Smooth muscle cell (in vitro differentiated cells): ENCODE results near the gene PDE8B. TPM values are rescaled to one million over a fixed set of nuclear protein-coding genes. Genes with fewer than 3 reads are reported as not detected.
A peak's percentile ranks its signal among the peaks of the same experiment; 100 is the strongest.

ENCODE experiments used
- DNase-seq: peaks from one replicate; lab custom pipeline; 2025; ENCODE audit not compliant: unreplicated experiment; lab: John Stamatoyannopoulos, UW
- H2AFZ ChIP-seq: fragments of 200-600 bp; sonication (generic); 2 replicates; pipeline ENCODE4 v1.6.0; 2016; ENCODE audit warnings: antibody characterized with exemption, low read depth, mild to moderate bottlenecking
- H3F3A ChIP-seq: fragments of 200-600 bp; sonication (generic); 2 replicates; pipeline ENCODE4 v1.6.0; 2017; ENCODE audit warnings: antibody characterized with exemption, low read depth
- H3K27ac ChIP-seq: fragments of 200-600 bp; sonication (generic); 2 replicates; pipeline ENCODE4 v1.5.1; 2016; ENCODE audit warnings: low read depth, mild to moderate bottlenecking
- H3K27me3 ChIP-seq: fragments of 200-600 bp; sonication (generic); 2 replicates; pipeline ENCODE4 v1.6.1; 2016; ENCODE audit warnings: low read depth, mild to moderate bottlenecking
- H3K36me3 ChIP-seq: fragments of 200-600 bp; sonication (generic); 2 replicates; pipeline ENCODE4 v1.5.1; 2016; ENCODE audit warnings: low read depth
- H3K4me1 ChIP-seq: fragments of 200-600 bp; sonication (generic); 2 replicates; pipeline ENCODE4 v1.5.1; 2016; ENCODE audit warnings: low read depth
- H3K4me2 ChIP-seq: fragments of 200-600 bp; sonication (generic); 2 replicates; pipeline ENCODE4 v1.6.0; 2016; ENCODE audit warnings: mild to moderate bottlenecking
- H3K4me3 ChIP-seq: fragments of 200-600 bp; sonication (generic); 2 replicates; pipeline ENCODE4 v1.5.1; 2016; ENCODE audit warnings: mild to moderate bottlenecking
- H3K79me2 ChIP-seq: fragments of 200-600 bp; sonication (generic); 2 replicates; pipeline ENCODE4 v1.6.0; 2016; ENCODE audit warnings: low read depth, mild to moderate bottlenecking
- H3K9ac ChIP-seq: fragments of 200-600 bp; sonication (generic); 2 replicates; pipeline ENCODE4 v1.6.0; 2016; ENCODE audit warnings: low read depth
- H3K9me3 ChIP-seq: fragments of 200-600 bp; sonication (generic); replicated peaks from 2 replicates; pipeline ENCODE4 v1.5.1; 2016; ENCODE audit warnings: low read depth
- H4K20me1 ChIP-seq: fragments of 200-600 bp; sonication (generic); 2 replicates; pipeline ENCODE4 v1.6.0; 2016; ENCODE audit warnings: low read depth
- WGBS: methylation state at CpG from one replicate; pipeline ENCODE4 v1.1.7; 2016; ENCODE audit warnings: low lambda C conversion rate; 5-methylcytosine and 5-hydroxymethylcytosine counted together
- polyA plus RNA-seq: library from polyadenylated mRNA; unstranded; fragments of >200 nt; fragmentation: Nextera tagmentation; extraction: Ambion mirVana; gene quantifications from 2 replicates; pipeline ENCODE4 v1.2.1, GENCODE V29; 2016
- total RNA-seq: library from RNA; depleted of rRNA; stranded (reverse); fragments of >200 nt; gene quantifications from 2 replicates; pipeline ENCODE4 v1.2.3, GENCODE V29; 2014
- TF ChIP-seq, protein P1 (sequence below): fragments of 200-600 bp; sonication (generic); IDR thresholded peaks from 2 replicates; pipeline ENCODE4 v1.5.1; 2017; ENCODE audit warnings: borderline replicate concordance, mild to moderate bottlenecking, antibody characterized with exemption; ENCODE audit not compliant: insufficient read depth, poor library complexity, severe bottlenecking

Gene PDE8B
- total and polyA plus RNA-seq, 2 experiments from 2014 or later = 0.13 to 0.18 TPM

DNA sequence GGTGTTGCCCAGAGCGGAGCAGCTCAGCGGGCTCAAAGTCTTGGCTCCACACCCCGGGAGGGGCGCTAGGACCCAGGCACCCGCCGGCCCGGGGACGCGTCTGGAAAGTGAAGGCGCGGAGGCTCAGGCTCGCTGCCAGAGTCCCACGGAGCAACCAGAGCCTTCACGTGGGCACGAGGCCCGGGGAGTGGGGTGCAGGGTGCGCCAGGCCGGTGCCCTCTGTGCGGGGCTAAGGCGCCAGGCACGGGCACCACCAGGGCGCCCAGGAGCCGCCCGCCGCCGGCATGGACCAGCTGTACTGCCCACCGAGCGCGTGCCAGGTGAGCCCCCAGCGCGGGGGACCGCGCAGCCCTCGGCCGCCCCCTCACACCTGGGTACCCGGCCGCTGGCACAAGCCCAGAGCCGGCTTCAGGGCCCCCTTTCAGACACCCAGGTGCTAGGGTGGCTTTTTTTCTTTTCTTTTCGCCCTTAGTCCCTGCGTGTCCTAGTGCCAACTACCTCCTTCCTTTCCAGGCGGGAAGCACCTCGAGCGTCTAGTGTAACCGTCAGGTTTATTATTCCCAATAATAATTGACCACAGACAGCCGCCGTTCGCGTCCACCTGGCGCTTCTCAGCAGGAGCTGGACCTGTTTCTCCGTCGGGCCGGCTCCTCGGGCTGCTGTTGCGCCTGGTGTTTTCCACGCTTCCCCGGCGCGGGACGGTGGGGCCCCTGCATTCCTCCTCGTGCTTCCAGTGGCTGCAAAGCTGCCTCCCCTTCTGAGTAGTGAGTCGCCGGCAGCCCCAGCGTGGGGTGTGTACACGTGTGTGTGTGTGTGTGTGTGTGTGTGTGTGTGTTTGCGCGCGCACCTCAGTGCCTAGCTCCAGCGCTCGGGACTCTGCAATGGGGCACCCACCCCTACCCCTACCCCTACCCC is 30.1 kb upstream of the PDE8B start:
- Histone ChIP-seq H3F3A (no peaks in the 10 kb centered on the region), H3K9me3 (no peaks in the 10 kb centered on the region), H3K27me3 (peaks cover 55% of the 10 kb centered on the region), H3K4me3 (peak overlapping the region; percentile 45), H3K4me1 (peaks cover 7% of the 10 kb centered on the region), H4K20me1 (no peaks in the 10 kb centered on the region), H3K36me3 (no peaks in the 10 kb centered on the region), H3K79me2 (no peaks in the 10 kb centered on the region), H3K27ac (no peak overlapping the region), H2AFZ (peak overlapping the region; percentile 58), H3K4me2 (peak overlapping the region; percentile 98), H3K9ac (no peak overlapping the region)
- 3% methylated on average over 67 of the region's 69 CpGs for WGBS
- TF ChIP-seq, protein P1, sequence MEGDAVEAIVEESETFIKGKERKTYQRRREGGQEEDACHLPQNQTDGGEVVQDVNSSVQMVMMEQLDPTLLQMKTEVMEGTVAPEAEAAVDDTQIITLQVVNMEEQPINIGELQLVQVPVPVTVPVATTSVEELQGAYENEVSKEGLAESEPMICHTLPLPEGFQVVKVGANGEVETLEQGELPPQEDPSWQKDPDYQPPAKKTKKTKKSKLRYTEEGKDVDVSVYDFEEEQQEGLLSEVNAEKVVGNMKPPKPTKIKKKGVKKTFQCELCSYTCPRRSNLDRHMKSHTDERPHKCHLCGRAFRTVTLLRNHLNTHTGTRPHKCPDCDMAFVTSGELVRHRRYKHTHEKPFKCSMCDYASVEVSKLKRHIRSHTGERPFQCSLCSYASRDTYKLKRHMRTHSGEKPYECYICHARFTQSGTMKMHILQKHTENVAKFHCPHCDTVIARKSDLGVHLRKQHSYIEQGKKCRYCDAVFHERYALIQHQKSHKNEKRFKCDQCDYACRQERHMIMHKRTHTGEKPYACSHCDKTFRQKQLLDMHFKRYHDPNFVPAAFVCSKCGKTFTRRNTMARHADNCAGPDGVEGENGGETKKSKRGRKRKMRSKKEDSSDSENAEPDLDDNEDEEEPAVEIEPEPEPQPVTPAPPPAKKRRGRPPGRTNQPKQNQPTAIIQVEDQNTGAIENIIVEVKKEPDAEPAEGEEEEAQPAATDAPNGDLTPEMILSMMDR = no peak
- no peak for DNase-seq

DNA sequence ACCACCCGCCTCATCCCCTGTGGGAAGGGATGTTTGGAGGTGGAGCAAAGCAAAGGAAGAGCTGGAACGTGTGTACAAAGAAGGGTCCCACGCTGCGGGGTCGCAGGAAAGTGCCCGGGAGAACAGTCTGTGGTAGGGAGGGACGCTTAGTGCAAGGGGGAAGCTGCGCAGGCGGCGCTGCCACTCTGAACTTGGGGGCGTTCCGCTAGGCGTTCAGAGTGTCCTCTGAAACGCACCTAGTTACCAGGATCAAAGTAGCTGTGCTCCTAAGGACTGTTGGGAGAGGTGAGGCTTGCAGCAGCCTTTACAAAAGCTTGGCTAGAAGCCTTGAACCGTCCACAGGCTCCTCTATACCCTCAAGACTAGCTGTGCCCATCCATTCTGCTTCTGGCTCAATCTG is 29.3 kb upstream of the PDE8B start:
- H3K4me2 ChIP-seq = peak overlapping the region; percentile 98
- no peak for DNase-seq

DNA sequence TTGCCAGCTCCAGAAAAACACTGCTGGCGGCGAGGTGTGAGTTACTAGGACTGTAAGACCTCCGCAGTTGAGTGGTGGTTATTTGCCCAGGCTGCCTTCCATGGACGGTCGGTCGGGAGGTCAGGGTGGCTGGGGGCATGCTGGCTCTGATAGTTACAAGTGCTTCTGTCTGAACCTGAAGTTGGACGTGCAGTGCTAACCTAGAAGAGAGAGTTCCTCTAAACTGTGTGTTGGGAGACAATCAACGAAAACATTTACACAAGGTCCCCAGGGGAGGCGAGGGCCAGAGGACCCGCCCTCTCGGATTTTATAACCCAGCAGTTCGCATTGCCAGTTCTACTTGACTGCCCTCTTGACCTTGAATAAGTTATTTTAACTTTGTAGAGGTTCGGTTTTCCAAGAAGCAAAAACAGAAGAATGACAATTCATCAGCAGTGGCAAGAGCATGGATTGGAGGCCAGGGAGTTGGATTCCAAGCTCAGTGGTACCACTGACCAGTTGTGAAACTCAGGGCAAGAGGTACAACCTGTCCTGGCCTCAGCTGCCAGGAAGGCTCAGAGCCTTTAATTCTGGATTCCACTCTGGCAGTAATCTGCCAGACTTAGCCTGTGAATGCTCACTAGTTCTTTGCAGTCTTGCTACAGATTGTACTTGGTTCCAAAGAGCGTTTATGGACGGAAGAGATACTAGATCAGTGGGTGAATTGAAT is 28.7 kb upstream of the PDE8B start:
- WGBS = 66% methylated on average over 15 of the region's 15 CpGs
- Histone ChIP-seq H2AFZ (no peak overlapping the region), H3K27ac (no peak overlapping the region), H3K4me3 (peak overlapping the region; percentile 45), H3K79me2 (no peaks in the 10 kb centered on the region), H3K9me3 (no peaks in the 10 kb centered on the region), H3K4me2 (no peak overlapping the region), H4K20me1 (no peaks in the 10 kb centered on the region), H3K27me3 (peaks cover 55% of the 10 kb centered on the region), H3K4me1 (peaks cover 7% of the 10 kb centered on the region), H3K36me3 (no peaks in the 10 kb centered on the region), H3F3A (no peaks in the 10 kb centered on the region), H3K9ac (no peak overlapping the region)
- TF ChIP-seq, protein P1 = no peak
- DNase-seq = no peak

More for the DNA sequence above, 29.3 kb upstream of the PDE8B start:
- Histone ChIP-seq H3K9me3 (no peaks in the 10 kb centered on the region), H3F3A (no peaks in the 10 kb centered on the region), H2AFZ (no peak overlapping the region), H4K20me1 (no peaks in the 10 kb centered on the region), H3K36me3 (no peaks in the 10 kb centered on the region), H3K4me3 (peak overlapping the region; percentile 45), H3K4me1 (peaks cover 7% of the 10 kb centered on the region), H3K27ac (no peak overlapping the region), H3K9ac (no peak overlapping the region), H3K79me2 (no peaks in the 10 kb centered on the region), H3K27me3 (peaks cover 55% of the 10 kb centered on the region)
- TF ChIP-seq, protein P1 = no peak
- 10% methylated on average over 13 of the region's 15 CpGs for WGBS
